M059J (cell line): Measurements from ENCODE around the gene MBD4. TPM values are rescaled to one million over a fixed set of nuclear protein-coding genes. Genes with fewer than 3 reads are reported as not detected.
"Not testable (repeated sequence)": the region's sequence is repeated elsewhere in the genome, so short reads cannot be mapped to it uniquely, and the experiment has no call there.

Experiments used
- DNase-seq: peaks from one replicate; pipeline ENCODE4 v3.0.0-alpha.2; 2012; ENCODE audit warnings: low read depth
- total RNA-seq: library from RNA; depleted of rRNA; stranded (reverse); fragments of >200 nt; shearing (Covaris generic); gene quantifications from 2 replicates; pipeline ENCODE4 v1.2.3, GENCODE V29; 2014; rRNA removed

The MBD4 gene
- 43.2 and 48.2 TPM in 2 replicates for total RNA-seq

GRCh38 chr3:129439817-129440617 lies at the start of gene MBD4, which contains the start of gene IFT122:
Gene MBD4, minus strand, starts transcription at chr3:129439948. Its CDS starts 115 bp downstream, at chr3:129439833.
Gene IFT122, plus strand, starts transcription at chr3:129440224. Its CDS starts 107 bp downstream, at chr3:129440331.
- peak; percentile 100 for DNase-seq

- not testable (repeated sequence) for DNase-seq
Observed at GRCh38 chr3:129489258-129489657, 49.5 kb upstream of the MBD4 start.

GRCh38 chr3:129487868-129488335 lies 48.2 kb upstream of the MBD4 start:
- DNase-seq = not testable (repeated sequence)

- DNase-seq = no peak
Observed at GRCh38 chr3:129487183-129487867, 47.6 kb upstream of the MBD4 start.

- DNase-seq = no peak
Observed at GRCh38 chr3:129486664-129487035, 46.9 kb upstream of the MBD4 start.

- peak; percentile 100 for DNase-seq
Observed at GRCh38 chr3:129485721-129486663, 46.2 kb upstream of the MBD4 start.

GRCh38 chr3:129485146-129485545 lies 45.4 kb upstream of the MBD4 start:
- not testable (repeated sequence) for DNase-seq

- no peak for DNase-seq
Observed at GRCh38 chr3:129483870-129484269, 44.1 kb upstream of the MBD4 start.

- DNase-seq = no peak
Observed at GRCh38 chr3:129482721-129483120, 43.0 kb upstream of the MBD4 start.

- peak; percentile 37 for DNase-seq
Observed at GRCh38 chr3:129481766-129482332, 42.1 kb upstream of the MBD4 start.

- not testable (repeated sequence) for DNase-seq
Observed at GRCh38 chr3:129481225-129481765, 41.5 kb upstream of the MBD4 start.

GRCh38 chr3:129476586-129476985 lies 36.8 kb upstream of the MBD4 start:
- DNase-seq = no peak

GRCh38 chr3:129475863-129476262 lies 36.1 kb upstream of the MBD4 start:
- no peak for DNase-seq

- peak; percentile 68 for DNase-seq
Observed at GRCh38 chr3:129474984-129475804, 35.4 kb upstream of the MBD4 start.

- DNase-seq = no peak
Observed at GRCh38 chr3:129473769-129474152, 34.0 kb upstream of the MBD4 start.

- no peak for DNase-seq
Observed at GRCh38 chr3:129473067-129473768, 33.5 kb upstream of the MBD4 start.

- DNase-seq = no peak
Observed at GRCh38 chr3:129470861-129471260, 31.1 kb upstream of the MBD4 start.

- no peak for DNase-seq
Observed at GRCh38 chr3:129469026-129469425, 29.3 kb upstream of the MBD4 start.

- DNase-seq = no peak
Observed at GRCh38 chr3:129467932-129468331, 28.2 kb upstream of the MBD4 start.

- DNase-seq = no peak
Observed at GRCh38 chr3:129463716-129464115, 24.0 kb upstream of the MBD4 start.
